DMS 273 treated with DMSO at 0.1 percent for 48 hours (cell line): ENCODE measurements around the gene B3GAT3.
"Not testable (repeated sequence)": the region's sequence is repeated elsewhere in the genome, so short reads cannot be mapped to it uniquely, and the experiment has no call there.

Experiments
- DNase-seq: peaks from one replicate; lab custom pipeline; 2025; lab: John Stamatoyannopoulos, UW

B3GAT3 gene

DNA sequence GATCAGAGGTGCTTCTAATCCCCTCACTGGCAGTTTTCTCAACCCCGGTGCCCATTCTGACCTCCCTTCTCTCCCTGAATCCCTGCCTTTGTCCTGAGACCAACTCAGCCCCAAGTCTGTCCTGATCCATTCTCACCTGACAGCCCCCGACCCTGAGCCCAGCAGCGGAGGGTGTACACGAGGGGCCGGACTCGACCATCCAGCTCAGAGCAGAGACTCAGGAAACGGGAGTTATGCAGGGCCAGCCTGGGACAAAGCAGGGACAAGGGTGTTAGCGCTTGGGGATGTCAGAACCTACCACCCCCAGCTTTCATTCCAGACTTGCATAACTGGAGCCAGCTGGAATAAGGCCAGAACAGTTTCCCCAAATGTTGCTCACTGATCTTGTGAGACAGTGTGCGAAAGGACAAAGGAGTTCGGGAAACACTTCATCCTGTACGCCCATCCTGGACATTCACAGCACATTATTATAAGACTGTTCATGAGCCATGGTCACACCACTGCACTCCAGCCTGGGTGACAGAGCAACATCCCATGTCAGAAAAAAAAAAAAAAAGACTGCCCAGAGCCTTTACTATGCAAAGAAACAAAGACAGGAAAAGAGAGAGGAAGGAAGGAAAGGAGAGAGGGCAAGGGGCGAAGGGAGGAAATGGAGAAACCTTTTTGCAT lies 44.6 kb downstream of the B3GAT3 start:
- no peak for DNase-seq

DNA sequence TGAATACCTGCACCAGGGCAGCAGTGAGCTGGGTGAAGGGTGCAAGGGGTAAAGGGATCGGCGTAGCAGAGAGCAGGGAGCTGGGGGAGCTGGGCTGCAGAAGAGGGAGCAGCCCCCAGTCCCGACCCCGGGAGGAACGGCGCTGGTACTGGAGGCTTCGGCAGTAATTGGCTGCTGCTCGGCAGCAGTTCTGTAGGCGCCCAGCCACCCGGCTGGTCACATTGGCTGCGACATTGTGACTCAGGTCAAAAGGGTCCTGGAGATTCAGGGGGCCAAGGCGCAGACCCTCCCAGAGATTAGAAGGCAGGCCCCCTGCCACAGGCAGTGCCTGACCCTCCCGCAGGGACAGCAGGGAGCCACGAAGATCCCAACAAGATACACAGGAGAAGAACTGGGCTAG lies 45.9 kb downstream of the B3GAT3 start:
- DNase-seq: no peak

DNA sequence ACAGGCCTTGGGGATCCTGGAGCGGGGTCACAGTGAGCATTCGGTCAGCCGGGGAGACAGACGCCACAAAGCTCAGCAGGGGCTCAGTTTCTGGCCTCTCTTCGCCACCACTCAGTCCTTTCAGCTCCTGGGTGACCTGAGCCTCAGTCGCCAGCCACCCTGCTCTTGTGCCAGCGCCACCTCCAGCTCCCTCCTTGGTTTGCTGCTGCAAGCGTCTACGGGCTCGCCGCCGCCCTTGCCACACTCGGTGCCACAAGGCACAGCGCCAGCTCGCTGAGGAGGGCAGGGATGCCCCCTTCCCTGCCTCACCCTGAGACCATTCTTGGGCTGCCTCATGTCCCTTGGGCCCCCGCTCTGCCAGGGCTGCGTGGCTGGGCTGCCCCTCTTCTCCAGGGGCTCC lies 46.6 kb downstream of the B3GAT3 start:
- DNase-seq: no peak

DNA sequence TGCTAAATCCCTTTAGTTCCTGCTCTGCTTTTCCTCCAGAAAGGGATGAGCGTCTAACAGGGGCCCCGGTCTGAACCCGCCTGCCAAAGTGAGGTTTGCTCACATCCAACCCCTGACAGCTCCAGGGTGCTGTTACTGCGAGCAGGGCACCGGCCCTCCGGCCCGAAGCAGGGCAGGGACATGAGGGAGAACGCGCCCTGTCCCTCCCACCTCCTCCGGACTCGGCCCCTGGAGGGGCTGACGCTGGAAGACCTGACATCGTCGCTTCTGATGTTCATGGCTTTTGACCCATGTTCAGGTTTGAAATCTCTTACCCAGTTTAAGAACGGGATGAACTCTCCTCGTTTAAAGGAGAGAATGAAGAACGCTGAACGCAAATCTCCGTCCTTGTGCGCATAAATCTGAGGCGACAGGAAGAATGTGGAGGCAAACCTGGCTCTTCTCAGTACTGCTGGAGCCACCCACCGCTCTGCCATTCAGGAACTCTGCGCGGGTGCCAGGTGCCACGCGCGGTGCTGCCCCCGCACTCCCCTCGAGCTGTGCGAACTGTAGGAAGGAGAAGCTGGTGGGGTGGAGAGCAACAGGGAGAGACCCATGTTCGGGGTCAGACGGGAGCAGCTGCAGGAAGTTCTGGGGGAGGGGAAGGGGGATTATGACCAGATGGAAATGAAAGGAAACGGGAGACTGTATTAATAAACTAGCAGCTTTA lies 47.3 kb downstream of the B3GAT3 start:
- no peak for DNase-seq

DNA sequence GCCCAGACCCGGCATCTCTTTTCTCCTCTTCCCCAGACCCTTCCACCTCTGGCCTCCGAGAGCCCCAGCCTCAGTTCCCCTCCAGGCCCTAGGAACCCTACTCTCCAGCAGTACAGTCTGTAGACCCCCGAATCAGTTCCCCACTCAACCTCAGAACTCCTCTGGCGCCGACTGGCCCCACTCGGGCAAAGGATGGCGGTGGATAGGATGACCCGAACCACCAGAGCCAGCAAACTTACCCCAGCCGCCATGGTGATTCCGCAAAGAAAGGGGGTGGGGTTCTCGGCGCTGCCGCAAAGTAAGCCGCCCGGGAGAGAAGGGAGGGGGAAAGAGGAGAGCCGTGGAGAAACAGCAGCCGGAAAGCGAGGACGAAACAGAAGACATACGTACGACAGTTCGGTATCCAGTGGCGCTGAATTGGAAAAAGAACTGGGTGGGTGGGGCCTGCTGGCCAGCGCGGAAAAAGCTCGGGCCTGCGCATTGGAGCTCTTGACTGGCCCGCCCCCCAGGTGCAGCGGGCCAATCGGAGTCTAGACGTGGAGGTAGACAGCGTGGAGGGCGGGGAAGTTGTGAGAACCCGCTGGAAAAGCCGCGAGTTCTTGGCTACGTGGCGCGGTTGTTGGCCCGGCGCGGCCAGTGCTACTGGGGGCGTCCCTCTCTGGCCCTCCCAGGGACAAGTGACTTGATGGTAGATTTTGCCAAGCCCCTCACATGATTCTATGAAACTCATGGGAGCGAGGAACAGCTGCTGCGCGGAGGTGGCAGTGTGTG lies 48.0 kb downstream of the B3GAT3 start, which contains the start of gene EEF1G:
EEF1G (minus strand) TSS at position 300 of the 771 bp plus-strand sequence; CDS start at position 251, 49 bp downstream.
- DNase-seq: peak; percentile 97

DNA sequence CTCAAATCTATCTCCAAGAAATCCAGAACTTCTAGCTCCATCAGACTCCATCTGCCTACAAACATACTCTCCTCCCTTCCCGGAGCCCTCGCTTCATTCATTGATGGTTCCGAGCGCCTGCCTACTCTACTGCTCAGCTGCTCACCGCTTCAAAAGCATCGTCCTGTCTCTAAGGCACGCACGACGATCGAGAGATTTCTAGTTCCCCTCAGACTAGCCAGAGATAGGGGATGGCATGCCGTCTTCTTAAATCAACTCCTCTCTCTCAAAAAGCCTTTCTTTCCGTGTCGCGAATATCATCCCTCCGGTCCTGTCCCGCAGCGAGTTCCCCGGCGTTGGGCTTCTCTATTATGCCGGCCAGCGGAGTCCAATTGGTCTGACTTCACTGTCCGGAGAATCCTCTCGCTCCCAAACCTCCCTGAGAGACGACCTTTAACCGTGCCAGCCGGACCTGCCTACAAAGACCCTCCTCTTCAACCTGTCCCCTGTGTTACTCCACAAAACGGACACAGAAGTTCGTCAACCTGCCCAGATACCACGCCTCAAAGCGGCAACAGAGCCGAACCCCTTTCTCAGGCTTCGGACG lies 48.7 kb downstream of the B3GAT3 start:
- DNase-seq: no peak

DNA sequence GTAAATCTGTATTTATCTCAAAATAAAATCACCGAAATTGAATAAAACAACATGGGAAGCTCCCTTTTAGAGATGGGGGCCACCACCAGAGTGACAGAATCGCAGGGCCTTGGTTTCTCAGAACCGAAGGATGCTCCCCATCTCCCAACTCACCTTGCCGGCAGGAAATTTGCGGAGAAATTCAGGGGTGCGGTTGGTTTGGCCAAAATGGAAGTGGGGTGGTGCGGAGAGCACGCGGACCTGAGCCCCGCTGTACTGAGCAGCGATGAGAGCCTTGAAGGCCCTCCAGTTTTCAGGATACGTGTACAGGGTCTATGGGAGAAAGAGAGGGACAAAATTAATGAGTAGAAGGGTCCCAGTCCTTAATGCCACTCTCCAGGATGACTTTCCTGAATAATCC lies 49.4 kb downstream of the B3GAT3 start:
- no peak for DNase-seq

DNA sequence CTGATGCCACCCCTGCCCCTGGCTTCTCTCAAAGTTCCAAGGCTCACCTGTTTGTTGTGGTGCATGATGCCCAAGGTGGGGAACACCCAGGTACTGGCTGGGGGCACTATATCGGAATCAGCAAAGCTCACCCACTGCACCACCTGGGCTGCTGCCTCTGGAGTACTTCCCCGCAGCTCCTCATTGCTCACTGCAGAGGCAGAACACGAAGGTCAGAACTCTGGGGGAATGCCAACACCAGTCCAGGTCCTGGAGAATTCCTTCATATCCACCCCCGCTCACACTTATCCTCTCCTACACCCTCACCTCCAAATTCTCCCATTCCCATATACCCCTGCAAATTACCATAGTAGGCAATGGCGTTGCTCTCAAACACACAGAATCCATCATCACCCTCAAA lies 50.3 kb downstream of the B3GAT3 start:
- not testable (repeated sequence) for DNase-seq

DNA sequence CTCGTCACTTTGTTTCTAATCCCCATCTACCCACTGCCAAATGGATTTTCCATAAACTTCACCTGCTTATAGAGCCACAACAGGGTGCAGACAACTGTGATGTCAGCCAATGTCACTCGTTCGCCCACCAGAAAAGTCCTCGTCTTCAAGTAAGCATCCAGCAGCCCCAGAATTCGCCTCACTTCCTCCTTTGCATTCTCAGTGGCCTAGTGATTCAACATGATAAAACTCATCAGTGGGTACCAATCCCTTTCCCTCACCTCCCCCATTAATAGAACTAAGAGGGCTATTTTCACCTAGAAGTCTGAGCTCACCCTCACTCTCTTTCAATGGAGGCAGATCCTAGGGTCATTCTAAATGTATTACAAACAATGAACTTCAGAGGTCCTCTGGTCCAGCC lies 50.9 kb downstream of the B3GAT3 start:
- not testable (repeated sequence) for DNase-seq

DNA sequence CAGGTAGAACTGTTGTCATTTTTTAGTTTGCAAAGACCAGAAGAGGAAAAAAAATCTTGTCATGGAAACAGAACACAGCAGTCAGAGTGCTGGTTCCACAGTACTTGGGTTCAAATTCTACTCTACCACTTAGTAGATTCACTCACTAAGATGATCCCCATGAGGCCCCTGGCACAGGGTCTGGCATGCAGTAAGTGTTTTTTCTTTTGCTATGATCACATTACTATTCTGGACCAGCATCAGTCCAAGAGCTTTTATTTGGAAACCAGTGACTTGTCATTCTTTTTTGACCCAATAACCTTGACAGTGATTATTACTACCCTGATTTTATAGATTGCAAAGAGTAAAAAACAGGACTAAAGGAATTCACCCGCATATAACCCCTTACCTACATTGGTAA lies 52.2 kb downstream of the B3GAT3 start:
- no peak for DNase-seq

DNA sequence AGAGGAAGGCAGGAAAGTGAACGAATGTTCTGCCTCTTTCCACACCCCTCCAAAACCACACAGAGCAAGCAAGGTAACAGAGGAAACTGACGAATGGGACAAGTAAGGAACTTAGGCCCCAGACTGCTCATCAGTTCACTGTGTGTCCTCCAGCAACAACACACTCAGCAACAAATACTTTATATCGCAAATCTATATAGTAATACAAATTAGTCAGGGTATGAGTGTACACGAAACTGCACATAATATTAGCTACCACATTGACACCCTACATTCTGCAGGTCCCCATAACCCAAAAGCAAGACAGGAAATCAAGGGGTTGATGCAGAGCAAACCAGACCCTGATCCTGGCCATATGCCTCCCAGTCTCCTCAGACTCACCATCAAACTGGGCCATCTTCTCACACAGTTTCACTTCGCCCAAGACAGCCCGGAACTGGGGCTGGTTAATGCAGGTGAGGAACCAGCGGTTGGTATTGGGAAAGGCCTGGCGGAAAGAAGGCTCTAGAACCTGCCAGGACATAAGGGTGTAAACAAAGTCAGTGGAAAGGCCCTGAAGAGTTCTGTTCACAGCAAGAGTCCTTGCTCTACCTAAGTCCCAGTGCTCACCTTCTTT lies 54.7 kb downstream of the B3GAT3 start:
- DNase-seq: no peak

DNA sequence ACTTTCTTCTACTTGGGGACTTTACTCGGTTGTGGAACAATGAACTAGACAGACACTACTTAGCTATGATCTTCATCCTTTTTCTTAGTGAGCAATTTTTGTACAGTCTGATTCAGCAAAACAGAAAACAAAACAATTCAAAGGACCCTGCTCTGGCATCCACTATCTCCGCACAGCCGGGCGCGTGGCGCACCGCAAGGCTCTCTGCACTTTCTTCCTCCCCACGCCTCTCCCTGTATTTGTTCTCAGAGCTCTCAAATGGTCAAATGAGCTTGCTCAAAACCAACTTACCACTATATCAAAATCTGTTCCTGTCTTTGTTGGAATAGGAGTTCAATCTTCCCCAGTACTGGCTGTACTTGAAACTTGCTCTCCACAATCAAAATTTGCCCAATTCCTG lies 55.5 kb downstream of the B3GAT3 start:
- DNase-seq: no peak
